GM08714 (cell line): ENCODE results near the gene FUT8.

Experiments used
- H3K4me3 ChIP-seq: fragments of 200-500 bp; sonication (Bioruptor generic); 2 replicates; pipeline ENCODE4 v1.5.1; 2014; ENCODE audit warnings: mild to moderate bottlenecking, low read length, inconsistent platforms
- ZNF274 ChIP-seq: IDR thresholded peaks from 2 replicates; pipeline ENCODE4 v1.6.1; 2012; ENCODE audit warnings: mild to moderate bottlenecking, low read depth, low read length

FUT8 gene

DNA sequence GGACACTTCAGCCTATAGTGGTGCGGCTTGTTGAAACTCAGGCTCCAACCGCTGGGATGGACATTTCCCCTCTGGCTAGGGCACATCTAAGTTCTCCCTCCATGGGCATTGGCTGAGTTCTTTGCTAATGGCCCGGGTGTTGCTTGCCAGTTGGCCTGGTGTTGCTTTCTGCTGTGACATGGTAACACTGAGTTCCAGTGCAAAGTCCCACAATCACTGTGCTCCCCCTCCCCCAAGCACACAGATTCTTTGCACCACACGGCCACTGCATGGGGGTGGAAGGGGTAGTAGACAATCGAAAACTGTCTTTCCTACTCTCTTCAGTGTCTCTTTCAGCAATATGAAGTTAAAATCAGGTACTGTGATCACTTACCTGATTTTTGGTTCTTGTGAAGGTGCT is 308.2 kb downstream of the FUT8 start:
- H3K4me3 ChIP-seq = no peak overlapping the region
- TF ChIP-seq ZNF274 = no peak

DNA sequence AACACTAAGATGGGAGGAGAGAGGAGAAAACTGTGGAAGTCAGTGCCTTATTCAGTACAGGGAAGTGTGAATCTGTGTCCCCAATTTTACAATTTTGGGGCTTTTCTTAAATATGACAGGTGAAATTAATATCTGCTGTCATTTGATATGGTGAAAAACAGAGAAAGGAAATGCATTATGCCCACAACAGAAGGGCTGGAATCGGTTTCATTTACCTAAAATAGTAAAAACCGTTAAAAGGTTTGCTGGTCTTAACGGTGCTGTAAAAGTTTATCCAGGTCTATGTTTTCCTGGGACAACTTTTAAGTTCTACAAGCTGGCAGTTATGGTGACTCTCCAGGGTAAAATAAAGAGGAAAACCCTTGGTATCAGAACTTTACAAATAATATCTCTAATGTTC is 310.8 kb downstream of the FUT8 start:
- TF ChIP-seq ZNF274 = no peak
- peak overlapping the region; percentile 57; the same call in 1 of the 2 replicates for H3K4me3 ChIP-seq

DNA sequence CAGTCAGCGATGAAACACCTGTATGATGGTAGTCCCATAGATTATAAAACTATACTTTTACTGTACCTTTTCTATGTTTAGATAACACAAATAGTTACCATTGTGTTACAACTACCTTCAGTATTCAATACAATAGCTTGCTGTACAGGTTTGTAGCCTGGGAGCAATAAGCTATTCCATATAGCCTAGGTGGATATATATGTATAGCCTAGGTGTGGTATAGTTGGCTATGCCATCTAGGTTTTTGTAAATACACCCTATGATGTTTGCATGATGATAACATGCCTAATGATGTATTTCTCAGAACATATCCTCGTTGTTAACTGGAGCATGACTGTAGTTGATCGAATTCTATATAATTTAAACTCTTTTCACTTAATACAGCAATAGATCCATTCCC is 316.1 kb downstream of the FUT8 start:
- TF ChIP-seq ZNF274 = no peak
- no peak overlapping the region for H3K4me3 ChIP-seq

DNA sequence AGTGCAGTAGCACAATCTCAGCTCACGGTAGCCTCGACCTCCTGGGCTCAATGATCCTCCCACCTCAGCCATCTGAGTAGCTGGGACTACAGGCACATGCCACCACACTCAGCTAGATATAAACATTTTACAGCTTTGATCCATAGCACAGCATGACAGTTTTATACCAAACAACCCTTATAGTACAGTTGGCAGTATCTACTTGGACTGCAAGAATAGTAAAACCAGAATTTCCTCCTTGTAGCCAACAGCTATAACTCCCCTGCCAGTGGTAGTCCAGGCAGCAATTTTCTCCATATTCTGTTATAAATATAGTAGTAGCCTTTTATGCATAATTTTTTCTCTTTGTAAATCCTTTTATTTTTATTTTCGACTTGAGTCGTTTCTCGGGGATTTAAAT is 317.0 kb downstream of the FUT8 start:
- no peak for TF ChIP-seq ZNF274

DNA sequence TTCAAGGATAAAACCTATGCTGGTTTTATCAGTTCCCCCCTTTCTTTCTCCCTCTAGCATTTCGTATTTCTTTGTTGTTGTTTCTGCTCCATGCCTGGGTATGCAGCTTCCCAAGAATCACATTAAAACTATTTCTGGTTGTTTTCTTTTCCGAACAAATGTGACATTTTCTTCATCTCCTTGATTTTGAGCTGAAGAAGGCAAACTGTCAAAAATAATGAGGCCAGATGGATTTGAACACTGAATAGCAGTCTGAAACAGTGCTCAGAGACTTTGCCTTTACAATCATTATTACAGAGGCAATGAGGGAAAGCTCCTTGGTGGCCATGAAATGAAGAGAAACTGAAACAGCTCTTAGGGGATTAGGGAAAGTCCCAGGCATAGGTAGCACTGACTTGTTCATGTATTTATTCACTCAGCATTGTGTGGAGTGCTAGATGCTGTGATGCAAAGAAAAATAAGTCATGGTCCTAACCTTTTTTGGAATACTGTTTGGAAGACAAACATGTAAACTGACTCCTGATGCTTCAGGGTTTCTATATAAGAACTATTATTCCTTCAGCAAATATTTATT is 319.5 kb downstream of the FUT8 start:
- TF ChIP-seq ZNF274 = no peak
- H3K4me3 ChIP-seq = no peak overlapping the region

More for the DNA sequence above, 317.0 kb downstream of the FUT8 start:
- H3K4me3 ChIP-seq = no peak overlapping the region

DNA sequence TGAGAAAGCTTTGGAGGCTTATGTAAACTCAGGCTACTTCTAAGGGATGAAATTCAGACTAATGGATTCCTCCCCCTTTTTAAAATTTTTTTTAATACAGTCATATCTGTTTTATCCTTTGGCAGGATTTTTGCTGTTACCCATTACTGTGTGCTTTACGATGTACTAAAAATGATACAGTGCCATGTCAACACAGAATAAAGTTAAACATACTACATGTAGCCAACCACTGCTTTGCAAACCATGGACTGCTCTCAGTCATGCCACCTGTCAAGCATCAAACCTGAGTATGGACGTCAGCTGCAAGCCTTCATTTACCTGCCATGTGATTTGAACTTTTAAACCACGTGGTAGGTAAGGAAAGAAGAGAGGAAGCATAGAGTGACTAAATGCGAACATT is 325.8 kb downstream of the FUT8 start:
- H3K4me3 ChIP-seq = no peak overlapping the region
- no peak for TF ChIP-seq ZNF274

DNA sequence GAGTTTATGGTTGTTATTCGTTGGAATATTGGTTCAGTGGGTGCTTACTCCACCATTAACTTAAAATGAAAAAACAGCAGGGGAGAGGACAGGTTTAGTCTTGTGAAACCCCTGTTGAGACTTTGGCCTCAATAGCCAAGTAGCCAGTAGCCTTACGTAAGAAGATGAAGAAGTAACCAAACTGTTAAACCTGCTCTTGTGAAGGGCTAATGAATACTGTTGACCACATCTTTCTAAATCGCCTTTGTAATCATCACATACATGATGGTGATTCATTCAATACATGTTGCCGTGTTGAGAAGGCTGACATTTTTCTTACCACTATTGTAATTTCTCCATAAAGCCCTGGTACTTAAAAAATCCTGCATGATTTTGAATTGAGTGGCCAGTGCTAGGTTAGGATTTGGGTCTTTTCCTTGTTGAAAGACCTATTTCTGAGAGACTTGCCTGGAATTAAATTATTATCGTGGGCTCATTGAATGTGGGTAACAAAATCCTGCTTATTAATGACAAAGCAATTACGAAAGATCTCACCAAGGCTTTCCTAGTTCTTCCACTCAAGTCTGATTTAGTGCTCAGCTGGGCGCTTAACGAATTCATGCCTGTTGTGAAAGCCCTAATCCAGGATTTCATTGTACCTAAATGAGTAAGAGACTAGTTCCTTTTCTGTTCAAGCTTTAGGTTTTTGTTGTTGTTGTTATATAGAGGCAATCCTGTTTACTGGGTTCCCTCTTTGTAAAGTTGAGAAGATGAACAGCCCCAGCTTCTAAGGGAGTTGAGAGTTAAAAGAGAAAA is 333.1 kb downstream of the FUT8 start:
- H3K4me3 ChIP-seq = no peak overlapping the region
- TF ChIP-seq ZNF274 = no peak

DNA sequence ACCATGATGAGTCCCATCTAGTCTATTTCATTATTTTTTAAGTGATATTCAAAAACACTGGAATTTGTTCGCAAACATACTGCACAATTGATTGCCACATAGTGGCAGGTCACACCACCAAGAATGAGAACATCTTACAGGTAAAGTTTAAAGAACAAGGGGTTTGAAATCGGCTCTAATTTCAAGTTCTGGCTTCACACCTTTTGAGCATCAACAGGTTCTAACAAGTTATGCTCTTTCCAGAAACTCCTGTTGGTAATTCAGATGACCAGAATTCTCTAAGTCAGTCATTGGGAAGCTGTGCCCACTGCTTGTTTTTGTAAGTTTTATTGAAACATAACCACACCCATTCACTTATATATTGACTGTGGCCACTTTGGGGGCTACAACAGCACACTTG is 336.3 kb downstream of the FUT8 start:
- no peak overlapping the region for H3K4me3 ChIP-seq
- TF ChIP-seq ZNF274 = no peak

DNA sequence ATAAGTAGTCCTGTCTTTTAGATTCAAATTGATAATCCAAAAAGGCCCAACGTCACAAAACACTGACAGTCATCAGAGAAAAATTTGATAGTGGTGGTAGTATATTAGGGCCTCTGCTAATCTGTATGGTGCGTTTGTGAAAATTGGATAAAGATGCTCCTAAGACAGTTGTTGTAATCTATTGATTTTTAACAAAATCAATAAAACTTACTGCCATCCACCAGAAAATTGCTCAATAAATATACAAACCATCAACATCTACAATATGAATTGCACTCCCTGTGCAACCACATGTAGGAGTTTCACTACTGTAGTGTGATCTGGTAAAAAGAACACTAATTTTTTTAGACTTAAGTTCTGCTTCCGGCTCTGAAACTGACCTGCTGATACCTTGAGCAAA is 336.8 kb downstream of the FUT8 start:
- no peak overlapping the region for H3K4me3 ChIP-seq
- TF ChIP-seq ZNF274 = no peak

DNA sequence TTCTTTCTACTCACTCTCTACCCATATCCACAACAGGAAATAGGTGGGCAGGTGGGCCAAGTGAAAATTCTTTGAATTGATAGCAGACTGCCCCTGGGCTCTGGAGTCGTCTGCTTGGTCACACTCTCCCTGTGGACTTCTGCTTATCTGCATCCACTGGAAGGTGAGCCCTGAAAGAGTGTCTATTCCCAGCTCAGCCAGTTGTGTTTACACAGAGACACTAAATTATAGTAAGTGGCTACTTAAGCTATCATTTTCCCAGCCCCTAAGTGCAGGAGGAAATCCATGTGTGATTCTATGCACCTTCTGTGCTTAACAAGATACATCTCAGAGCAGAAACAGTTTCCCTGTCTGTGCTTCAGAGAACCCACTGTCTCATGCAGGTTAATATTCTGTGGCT is 338.4 kb downstream of the FUT8 start:
- H3K4me3 ChIP-seq = no peak overlapping the region
- TF ChIP-seq ZNF274 = no peak

DNA sequence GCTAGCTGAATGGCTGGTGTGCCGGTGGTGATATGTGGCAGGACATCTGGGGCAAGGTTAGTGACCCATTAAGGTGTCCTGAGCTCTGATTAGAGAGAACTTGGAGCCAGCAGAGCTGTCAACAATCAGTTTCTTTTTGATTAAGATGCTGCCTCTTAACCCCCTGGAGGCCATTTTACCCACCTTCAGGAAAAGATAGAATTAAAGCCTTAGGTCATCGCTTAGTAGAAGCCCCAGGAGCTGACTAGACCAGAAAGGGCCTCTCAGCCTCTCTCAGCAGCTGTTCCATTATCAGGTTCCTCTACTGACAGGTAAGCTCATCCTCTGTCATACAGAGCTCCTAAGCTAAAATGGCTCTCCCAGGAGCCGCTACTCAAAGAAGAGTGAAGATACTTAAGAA is 339.0 kb downstream of the FUT8 start:
- H3K4me3 ChIP-seq = no peak overlapping the region
- no peak for TF ChIP-seq ZNF274

DNA sequence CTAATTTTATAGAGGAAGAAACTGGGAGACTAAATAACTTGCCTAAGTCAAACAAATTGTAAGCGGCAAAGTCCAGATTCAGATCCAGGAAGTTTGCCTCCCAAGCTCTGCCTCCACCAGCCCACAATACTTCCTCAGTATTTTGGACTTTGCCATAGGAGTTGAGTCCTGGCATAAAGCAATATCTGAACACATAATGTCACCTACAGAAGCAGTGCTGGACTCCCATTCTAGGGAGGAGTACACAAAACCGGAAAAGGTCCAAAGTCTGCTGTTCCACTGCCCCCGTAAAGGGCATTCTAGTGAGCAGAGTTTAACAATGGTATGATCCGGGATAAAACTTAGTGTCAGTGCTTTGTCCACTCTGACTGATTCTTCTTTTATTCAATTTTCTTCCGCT is 340.5 kb downstream of the FUT8 start:
- no peak for TF ChIP-seq ZNF274
- no peak overlapping the region for H3K4me3 ChIP-seq

DNA sequence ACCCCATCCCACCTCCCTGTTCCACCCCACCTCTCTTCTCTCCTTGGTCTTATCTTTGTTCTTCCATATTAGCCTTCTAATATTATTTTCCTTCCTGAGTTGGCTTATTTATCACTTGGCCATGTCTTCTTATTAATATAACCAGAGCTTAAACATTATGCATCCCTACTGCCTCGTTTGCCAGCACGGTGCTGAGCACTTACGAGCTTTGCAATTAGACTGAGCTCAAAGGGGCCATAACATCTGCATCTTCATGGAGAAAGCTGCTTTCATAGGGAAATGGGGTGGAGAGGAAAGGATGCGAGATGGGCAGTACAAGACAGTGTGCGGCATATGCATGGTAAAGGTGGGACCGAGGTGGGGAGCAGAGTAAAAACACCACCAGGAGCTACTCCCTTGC is 342.8 kb downstream of the FUT8 start:
- no peak for TF ChIP-seq ZNF274
- H3K4me3 ChIP-seq = no peak overlapping the region

DNA sequence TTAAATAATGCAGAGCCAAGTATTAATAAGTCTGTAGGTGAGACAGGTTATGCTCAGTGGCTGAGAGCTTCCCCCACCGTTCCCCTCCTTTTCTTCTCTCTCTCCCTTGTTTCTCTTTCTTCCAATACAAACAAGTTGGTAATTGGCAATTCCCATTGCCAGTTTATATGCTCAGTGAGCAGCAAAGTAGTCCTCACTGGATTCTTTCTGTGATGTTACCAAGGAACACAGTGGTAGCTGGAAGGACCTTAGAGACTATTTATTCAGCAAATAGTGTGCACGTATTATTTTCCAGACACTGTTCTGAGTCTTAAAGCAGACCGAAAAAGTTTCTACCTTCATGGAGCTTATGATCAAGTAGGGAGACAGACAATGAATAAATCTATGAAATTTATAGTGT is 344.4 kb downstream of the FUT8 start:
- no peak overlapping the region for H3K4me3 ChIP-seq
- no peak for TF ChIP-seq ZNF274

DNA sequence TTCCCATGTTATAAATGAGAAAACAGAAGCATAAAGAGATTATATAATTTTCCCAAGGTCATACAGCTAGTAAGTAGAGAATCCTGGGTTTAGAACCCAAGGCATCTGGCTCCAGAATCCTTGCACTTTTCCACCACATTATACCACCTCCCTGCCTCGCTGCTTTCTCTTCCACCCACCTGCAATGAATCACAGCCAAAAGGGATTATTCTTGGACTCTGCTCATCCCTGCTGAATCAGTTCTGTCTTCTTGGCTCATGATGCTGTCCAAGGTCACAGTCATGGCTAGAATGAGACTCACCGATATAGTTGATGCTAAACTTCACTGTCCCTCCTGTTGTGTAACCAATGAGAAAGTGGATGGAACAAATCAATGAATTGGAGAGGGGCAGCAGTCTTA is 356.6 kb downstream of the FUT8 start:
- no peak overlapping the region for H3K4me3 ChIP-seq
- TF ChIP-seq ZNF274 = no peak

DNA sequence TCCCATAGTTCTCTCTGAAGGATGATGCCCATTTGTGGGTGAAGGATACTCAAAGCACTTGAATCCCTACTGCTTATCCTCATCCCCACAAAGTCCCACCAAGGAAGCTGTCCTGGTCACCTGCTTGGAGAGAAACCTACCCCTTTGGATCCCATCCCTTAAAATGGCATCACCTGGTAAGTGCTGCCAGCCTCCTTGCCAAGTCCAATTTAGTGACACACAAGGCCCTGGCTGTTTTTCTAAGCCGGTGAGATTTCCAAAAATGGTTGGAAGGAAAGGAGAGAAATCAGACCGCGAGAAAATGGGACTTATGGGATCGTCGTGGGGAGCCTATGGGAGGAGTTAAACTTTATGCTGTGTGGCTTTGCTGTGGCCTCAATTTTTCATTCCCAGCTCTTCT is 358.2 kb downstream of the FUT8 start:
- no peak overlapping the region for H3K4me3 ChIP-seq
- TF ChIP-seq ZNF274 = no peak
